Measurements from ENCODE around the gene KBTBD12.

Gene KBTBD12

DNA sequence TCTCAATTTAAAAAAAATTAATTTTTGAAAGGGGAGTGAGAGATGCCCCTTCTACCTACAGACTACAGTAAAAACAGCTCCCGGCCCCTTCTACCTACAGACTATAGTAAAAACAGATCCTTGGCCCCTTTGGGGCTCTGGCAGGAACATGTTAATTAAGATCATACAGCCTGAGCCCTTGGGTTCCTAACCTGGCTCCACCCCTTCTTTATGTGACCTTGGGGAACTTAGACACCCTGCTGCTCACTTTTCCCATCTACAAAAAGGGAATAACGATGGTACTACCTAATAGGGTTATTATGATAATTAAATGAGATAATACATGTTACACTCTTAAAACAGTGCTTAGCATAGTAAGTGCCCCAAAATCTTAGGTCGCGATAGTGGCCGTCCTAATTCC lies 77.1 kb downstream of the KBTBD12 start:
- Histone ChIP-seq H3K27me3 (ENCODE audit: low read length) (no peaks in the 10 kb centered on the region), H3K36me3 (ENCODE audit: low read length) (no peaks in the 10 kb centered on the region)

DNA sequence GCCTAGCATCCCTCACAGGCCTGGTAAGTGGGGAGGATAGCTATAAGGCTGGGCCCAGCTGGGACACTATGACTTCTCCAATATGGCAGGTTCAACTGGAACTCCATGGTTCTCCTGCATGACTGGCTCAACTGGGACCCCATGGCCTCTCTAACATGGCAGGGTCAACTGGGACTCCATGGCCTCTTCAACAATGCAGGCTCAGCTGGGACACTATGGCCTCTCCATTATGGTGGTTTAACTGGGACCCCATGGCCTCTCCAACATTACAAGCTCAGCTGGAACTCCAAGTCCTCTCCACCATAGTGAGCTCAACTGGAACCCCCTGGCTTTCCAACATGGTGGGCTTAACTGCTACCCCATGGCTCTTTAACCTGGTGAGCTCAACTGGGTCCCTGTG lies 79.0 kb downstream of the KBTBD12 start:
- no peaks in the 10 kb centered on the region for H3K79me2 ChIP-seq (ENCODE audit: insufficient read depth, low read length)
- TF ChIP-seq, protein P1, sequence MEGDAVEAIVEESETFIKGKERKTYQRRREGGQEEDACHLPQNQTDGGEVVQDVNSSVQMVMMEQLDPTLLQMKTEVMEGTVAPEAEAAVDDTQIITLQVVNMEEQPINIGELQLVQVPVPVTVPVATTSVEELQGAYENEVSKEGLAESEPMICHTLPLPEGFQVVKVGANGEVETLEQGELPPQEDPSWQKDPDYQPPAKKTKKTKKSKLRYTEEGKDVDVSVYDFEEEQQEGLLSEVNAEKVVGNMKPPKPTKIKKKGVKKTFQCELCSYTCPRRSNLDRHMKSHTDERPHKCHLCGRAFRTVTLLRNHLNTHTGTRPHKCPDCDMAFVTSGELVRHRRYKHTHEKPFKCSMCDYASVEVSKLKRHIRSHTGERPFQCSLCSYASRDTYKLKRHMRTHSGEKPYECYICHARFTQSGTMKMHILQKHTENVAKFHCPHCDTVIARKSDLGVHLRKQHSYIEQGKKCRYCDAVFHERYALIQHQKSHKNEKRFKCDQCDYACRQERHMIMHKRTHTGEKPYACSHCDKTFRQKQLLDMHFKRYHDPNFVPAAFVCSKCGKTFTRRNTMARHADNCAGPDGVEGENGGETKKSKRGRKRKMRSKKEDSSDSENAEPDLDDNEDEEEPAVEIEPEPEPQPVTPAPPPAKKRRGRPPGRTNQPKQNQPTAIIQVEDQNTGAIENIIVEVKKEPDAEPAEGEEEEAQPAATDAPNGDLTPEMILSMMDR (IDR thresholded peaks at IDR 0.05; ENCODE audit: insufficient read depth, low read length, poor library complexity, severe bottlenecking): no peak
- no peak for TF ChIP-seq EZH2phosphoT487 (conservative IDR thresholded peaks at IDR 0.05; ENCODE audit: low read length)
- H3K9me3 ChIP-seq (ENCODE audit: insufficient read depth, low read length): no peaks in the 10 kb centered on the region

More for the DNA sequence above, 77.1 kb downstream of the KBTBD12 start:
- H4K20me1 ChIP-seq (ENCODE audit: low read depth, low read length): no peaks in the 10 kb centered on the region
- H3K4me2 ChIP-seq (ENCODE audit: low read depth, low read length, poor library complexity, severe bottlenecking): no peak overlapping the region
- no peaks in the 10 kb centered on the region for H3F3A ChIP-seq (ENCODE audit: insufficient read depth)
- H3K79me2 ChIP-seq (ENCODE audit: insufficient read depth, low read length): no peaks in the 10 kb centered on the region
- no peak overlapping the region for H2AFZ ChIP-seq (ENCODE audit: low read depth, low read length, severe bottlenecking)
- H3K27ac ChIP-seq (ENCODE audit: low read depth, low read length): no peak overlapping the region
- H3K9me2 ChIP-seq (replicated peaks; ENCODE audit: insufficient read depth, low read length): no peaks in the 10 kb centered on the region
- no peak overlapping the region for H3K9ac ChIP-seq (ENCODE audit: low read length)
- H3K9me3 ChIP-seq (ENCODE audit: insufficient read depth, low read length): no peaks in the 10 kb centered on the region
- TF ChIP-seq, protein P1 (IDR thresholded peaks at IDR 0.05; ENCODE audit: insufficient read depth, low read length, poor library complexity, severe bottlenecking): no peak
- no peak for TF ChIP-seq EZH2phosphoT487 (conservative IDR thresholded peaks at IDR 0.05; ENCODE audit: low read length)
- no peak overlapping the region for H3K4me3 ChIP-seq (ENCODE audit: insufficient read depth, low read length, poor library complexity, severe bottlenecking)

DNA sequence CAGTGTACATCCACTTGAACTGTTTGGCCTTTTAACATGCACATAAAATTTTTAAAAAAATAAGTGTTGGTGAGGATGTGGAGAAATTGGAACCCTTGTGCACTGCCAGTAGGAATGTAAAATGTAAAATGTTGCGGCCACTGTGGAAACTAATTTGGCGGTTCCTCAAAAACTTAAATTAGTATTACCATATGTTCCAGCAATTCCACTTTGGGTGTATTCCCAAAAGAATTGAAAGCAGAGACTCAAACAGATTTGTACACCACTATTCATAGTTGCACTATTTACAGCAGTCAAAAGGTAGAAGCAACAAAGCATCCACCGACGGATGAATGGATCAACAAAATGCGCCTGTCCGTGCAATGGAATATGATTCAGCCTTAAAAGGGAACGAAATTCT lies 82.0 kb downstream of the KBTBD12 start:
- no peak overlapping the region for H2AFZ ChIP-seq (ENCODE audit: low read depth, low read length, severe bottlenecking)
- TF ChIP-seq EZH2phosphoT487 (conservative IDR thresholded peaks at IDR 0.05; ENCODE audit: low read length): no peak
- TF ChIP-seq, protein P1 (IDR thresholded peaks at IDR 0.05; ENCODE audit: insufficient read depth, low read length, poor library complexity, severe bottlenecking): no peak
- no peaks in the 10 kb centered on the region for H3K9me2 ChIP-seq (replicated peaks; ENCODE audit: insufficient read depth, low read length)

More for the DNA sequence above, 79.0 kb downstream of the KBTBD12 start:
- H3K27ac ChIP-seq (ENCODE audit: low read depth, low read length): no peak overlapping the region
- H2AFZ ChIP-seq (ENCODE audit: low read depth, low read length, severe bottlenecking): no peak overlapping the region
- H3K9ac ChIP-seq (ENCODE audit: low read length): no peak overlapping the region
- H3K36me3 ChIP-seq (ENCODE audit: low read length): no peaks in the 10 kb centered on the region
- H4K20me1 ChIP-seq (ENCODE audit: low read depth, low read length): no peaks in the 10 kb centered on the region
- H3K9me2 ChIP-seq (replicated peaks; ENCODE audit: insufficient read depth, low read length): no peaks in the 10 kb centered on the region
- no peaks in the 10 kb centered on the region for H3K27me3 ChIP-seq (ENCODE audit: low read length)
- H3F3A ChIP-seq (ENCODE audit: insufficient read depth): no peaks in the 10 kb centered on the region
- H3K4me3 ChIP-seq (ENCODE audit: insufficient read depth, low read length, poor library complexity, severe bottlenecking): no peak overlapping the region
- H3K4me2 ChIP-seq (ENCODE audit: low read depth, low read length, poor library complexity, severe bottlenecking): no peak overlapping the region

More for the DNA sequence above, 82.0 kb downstream of the KBTBD12 start:
- Histone ChIP-seq H4K20me1 (ENCODE audit: low read depth, low read length) (no peaks in the 10 kb centered on the region), H3K36me3 (ENCODE audit: low read length) (no peaks in the 10 kb centered on the region), H3K9me3 (ENCODE audit: insufficient read depth, low read length) (no peaks in the 10 kb centered on the region), H3K27ac (ENCODE audit: low read depth, low read length) (no peak overlapping the region), H3K79me2 (ENCODE audit: insufficient read depth, low read length) (no peaks in the 10 kb centered on the region), H3K27me3 (ENCODE audit: low read length) (no peaks in the 10 kb centered on the region), H3F3A (ENCODE audit: insufficient read depth) (no peaks in the 10 kb centered on the region), H3K9ac (ENCODE audit: low read length) (no peak overlapping the region), H3K4me2 (ENCODE audit: low read depth, low read length, poor library complexity, severe bottlenecking) (no peak overlapping the region), H3K4me3 (ENCODE audit: insufficient read depth, low read length, poor library complexity, severe bottlenecking) (no peak overlapping the region)
